PFSK-1 (cell line): ENCODE data around the gene PTPN22.
A peak's percentile ranks its signal among the peaks of the same experiment; 100 is the strongest.

Experiments used
- FOXP2 ChIP-seq: optimal IDR thresholded peaks from 2 replicates; pipeline ENCODE3; 2011; ENCODE audit warnings: borderline replicate concordance, control low read depth, inconsistent platforms; ENCODE audit not compliant: insufficient read depth; ENCODE audit errors: extremely low read length, extremely low read depth
- POLR2AphosphoS5 ChIP-seq: IDR thresholded peaks from 2 replicates; pipeline ENCODE4 v1.6.1; 2012; ENCODE audit warnings: low read depth, mild to moderate bottlenecking, control low read depth, low read length, moderate library complexity
- REST ChIP-seq, 2 experiments: IDR thresholded peaks; 2 replicates each; pipeline versions ENCODE4 v1.6.1 to v1.8.0; 2011 to 2012; ENCODE audit warnings: low read depth in 2 of 2, low read length in 2 of 2, control low read depth in 1 of 2, inconsistent platforms in 1 of 2, mild to moderate bottlenecking in 1 of 2, moderate library complexity in 1 of 2; ENCODE audit not compliant: insufficient read depth in 1 of 2
- SIN3A ChIP-seq: IDR thresholded peaks from 2 replicates; pipeline ENCODE4 v1.6.1; 2012; ENCODE audit warnings: mild to moderate bottlenecking, low read length, moderate library complexity, borderline replicate concordance; ENCODE audit not compliant: insufficient read depth
- TAF1 ChIP-seq: IDR thresholded peaks from 2 replicates; pipeline ENCODE4 v1.6.1; 2012; ENCODE audit warnings: low read length, control low read depth, borderline replicate concordance; ENCODE audit not compliant: insufficient read depth

PTPN22 gene

GRCh38 chr1:113913312-113913668 is 41.8 kb upstream of the PTPN22 start:
- TF ChIP-seq REST (IDR thresholded peaks at IDR 0.05; ENCODE audit: insufficient read depth in 1 of 2, low read depth in 2 of 2, low read length in 2 of 2) (no peak), TAF1 (no peak), SIN3A (no peak)

GRCh38 chr1:113912594-113913311 is 41.2 kb upstream of the PTPN22 start:
- no peak for TF ChIP-seq FOXP2
- TF ChIP-seq POLR2AphosphoS5, result no peak
- no peak for TF ChIP-seq REST (IDR thresholded peaks at IDR 0.05; ENCODE audit: insufficient read depth in 1 of 2, low read depth in 2 of 2, low read length in 2 of 2)
- TF ChIP-seq SIN3A, result no peak
- no peak for TF ChIP-seq TAF1

GRCh38 chr1:113905435-113905861 is 33.9 kb upstream of the PTPN22 start:
- 0 out of 2 replicates have a peak, but pooled peaks have one; percentile 67 for TF ChIP-seq SIN3A
- TF ChIP-seq POLR2AphosphoS5, result no peak

GRCh38 chr1:113904674-113905434 is 33.3 kb upstream of the PTPN22 start, which contains the start of the genes AP4B1 and DCLRE1B:
Gene AP4B1 (minus strand): TSS chr1:113904799. CDS start chr1:113904717, 82 bp downstream.
Gene DCLRE1B (plus strand): TSS chr1:113905326. CDS start chr1:113905587, 261 bp downstream.
- TF ChIP-seq SIN3A (peak; percentile 84; the same call in 1 of the 2 replicates), FOXP2 (peak; percentile 85), TAF1 (peak; percentile 82; the same call in 1 of the 2 replicates), POLR2AphosphoS5 (peak; percentile 90), REST (IDR thresholded peaks at IDR 0.05; ENCODE audit: insufficient read depth in 1 of 2, low read depth in 2 of 2, low read length in 2 of 2) (peak; percentile 18 to 59; a peak in 1 of 4 replicates)

- no peak for TF ChIP-seq POLR2AphosphoS5
- no peak for TF ChIP-seq SIN3A
These were observed 32.8 kb upstream of the PTPN22 start for GRCh38 chr1:113904293-113904673.
